HepG2 (cell line): ENCODE results near the gene MBLAC1. TPM values are rescaled to one million over a fixed set of nuclear protein-coding genes. Genes with fewer than 3 reads are reported as not detected.

Source experiments
- HHEX ChIP-seq: IDR thresholded peaks from 2 replicates; pipeline ENCODE4 v1.6.1; 2016; ENCODE audit warnings: control low read depth
- KAT2B ChIP-seq: fragments of 150-350 bp; IDR thresholded peaks from 2 replicates; pipeline ENCODE4 v1.6.1; 2014; ENCODE audit warnings: low read depth, low read length, borderline replicate concordance
- SMAD1 ChIP-seq: sonication (generic); formaldehyde crosslinking; IDR thresholded peaks from 2 replicates; pipeline ENCODE4 v1.4.0; 2020; ENCODE audit warnings: missing genetic modification reagents, low read depth, mild to moderate bottlenecking, borderline replicate concordance
- SNAPC4 ChIP-seq: sonication (generic); formaldehyde crosslinking; IDR thresholded peaks from 2 replicates; pipeline ENCODE4 v1.4.0; 2020; ENCODE audit warnings: mild to moderate bottlenecking, missing genetic modification reagents
- ZBTB20 ChIP-seq: sonication (generic); formaldehyde crosslinking; IDR thresholded peaks from 2 replicates; pipeline ENCODE4 v1.8.1; 2023; ENCODE audit warnings: missing genetic modification reagents, low read depth, mild to moderate bottlenecking, borderline replicate concordance
- ZFP36 ChIP-seq: fragments of 150-350 bp; IDR thresholded peaks from 2 replicates; pipeline ENCODE4 v1.6.1; 2018; ENCODE audit warnings: borderline replicate concordance, low read length, low read depth; ENCODE audit not compliant: partially characterized antibody
- ZNF235 ChIP-seq: sonication (generic); formaldehyde crosslinking; IDR thresholded peaks from 2 replicates; pipeline ENCODE4 v1.8.1; 2023; ENCODE audit warnings: mild to moderate bottlenecking, missing genetic modification reagents, borderline replicate concordance
- ZNF331 ChIP-seq: sonication (generic); formaldehyde crosslinking; IDR thresholded peaks from 2 replicates; pipeline ENCODE4 v1.4.0; 2020; ENCODE audit warnings: missing genetic modification reagents
- ZNF607 ChIP-seq: sonication (generic); formaldehyde crosslinking; IDR thresholded peaks from 2 replicates; pipeline ENCODE4 v1.5.1; 2020; ENCODE audit warnings: missing genetic modification reagents, mild to moderate bottlenecking, borderline replicate concordance
- ZNF839 ChIP-seq: sonication (generic); formaldehyde crosslinking; IDR thresholded peaks from 2 replicates; pipeline ENCODE4 v1.4.0; 2020; ENCODE audit warnings: missing genetic modification reagents, mild to moderate bottlenecking, borderline replicate concordance
- polyA plus RNA-seq, 8 experiments: library from polyadenylated mRNA; depleted of rRNA in 3 of 8; stranded (reverse) in 7 of 8; unstranded in 1 of 8; fragments of >200 nt; fragmentation: Illumina TruSeq in 4 of 8; extraction: Trizol in 4 of 8; gene quantifications; 2 replicates each; pipeline versions ENCODE4 v1.2.1 to v1.2.3, GENCODE V29; 2011 to 2016; ENCODE audit warnings: low read depth in 4 of 8, missing spikeins in 1 of 8, mixed read lengths in 1 of 8; ENCODE audit not compliant: insufficient read depth in 1 of 8
- total RNA-seq, 5 experiments: library from RNA; depleted of rRNA; stranded (reverse); fragments of >200 nt; fragmentation: Illumina TruSeq; extraction: Trizol; gene quantifications; 2 replicates each; pipeline ENCODE4 v1.2.3, GENCODE V29; 2016; ENCODE audit warnings: low read depth in 1 of 5
- TF ChIP-seq, protein P1 (sequence below): sonication (generic); formaldehyde crosslinking; IDR thresholded peaks from 2 replicates; pipeline ENCODE4 v1.4.0; 2020; ENCODE audit warnings: missing genetic modification reagents

The MBLAC1 gene
- total and polyA plus RNA-seq, 2 of the 13 experiments (the other 11 are each of a cell fraction or from before 2014, with no cell fraction given): 0.79 to 2.1 TPM

GRCh38 chr7:100126931-100127865, at the start of gene MBLAC1 (continued):
- no peak; the same call in 1 of the 2 replicates for TF ChIP-seq ZNF607
- TF ChIP-seq ZFP36: no peak
- peak; percentile 33; the same call in 1 of the 2 replicates for TF ChIP-seq ZNF235 (CRISPR knock-in tag)
- TF ChIP-seq ZNF331: no peak; the same call in 1 of the 2 replicates
- TF ChIP-seq HHEX (CRISPR knock-in tag): no peak
- no peak for TF ChIP-seq KAT2B
- TF ChIP-seq ZBTB20 (CRISPR knock-in tag): no peak; the same call in 1 of the 2 replicates
- TF ChIP-seq ZNF839: no peak
- TF ChIP-seq SMAD1: peak; percentile 29; the same call in 1 of the 2 replicates
- TF ChIP-seq, protein P1, sequence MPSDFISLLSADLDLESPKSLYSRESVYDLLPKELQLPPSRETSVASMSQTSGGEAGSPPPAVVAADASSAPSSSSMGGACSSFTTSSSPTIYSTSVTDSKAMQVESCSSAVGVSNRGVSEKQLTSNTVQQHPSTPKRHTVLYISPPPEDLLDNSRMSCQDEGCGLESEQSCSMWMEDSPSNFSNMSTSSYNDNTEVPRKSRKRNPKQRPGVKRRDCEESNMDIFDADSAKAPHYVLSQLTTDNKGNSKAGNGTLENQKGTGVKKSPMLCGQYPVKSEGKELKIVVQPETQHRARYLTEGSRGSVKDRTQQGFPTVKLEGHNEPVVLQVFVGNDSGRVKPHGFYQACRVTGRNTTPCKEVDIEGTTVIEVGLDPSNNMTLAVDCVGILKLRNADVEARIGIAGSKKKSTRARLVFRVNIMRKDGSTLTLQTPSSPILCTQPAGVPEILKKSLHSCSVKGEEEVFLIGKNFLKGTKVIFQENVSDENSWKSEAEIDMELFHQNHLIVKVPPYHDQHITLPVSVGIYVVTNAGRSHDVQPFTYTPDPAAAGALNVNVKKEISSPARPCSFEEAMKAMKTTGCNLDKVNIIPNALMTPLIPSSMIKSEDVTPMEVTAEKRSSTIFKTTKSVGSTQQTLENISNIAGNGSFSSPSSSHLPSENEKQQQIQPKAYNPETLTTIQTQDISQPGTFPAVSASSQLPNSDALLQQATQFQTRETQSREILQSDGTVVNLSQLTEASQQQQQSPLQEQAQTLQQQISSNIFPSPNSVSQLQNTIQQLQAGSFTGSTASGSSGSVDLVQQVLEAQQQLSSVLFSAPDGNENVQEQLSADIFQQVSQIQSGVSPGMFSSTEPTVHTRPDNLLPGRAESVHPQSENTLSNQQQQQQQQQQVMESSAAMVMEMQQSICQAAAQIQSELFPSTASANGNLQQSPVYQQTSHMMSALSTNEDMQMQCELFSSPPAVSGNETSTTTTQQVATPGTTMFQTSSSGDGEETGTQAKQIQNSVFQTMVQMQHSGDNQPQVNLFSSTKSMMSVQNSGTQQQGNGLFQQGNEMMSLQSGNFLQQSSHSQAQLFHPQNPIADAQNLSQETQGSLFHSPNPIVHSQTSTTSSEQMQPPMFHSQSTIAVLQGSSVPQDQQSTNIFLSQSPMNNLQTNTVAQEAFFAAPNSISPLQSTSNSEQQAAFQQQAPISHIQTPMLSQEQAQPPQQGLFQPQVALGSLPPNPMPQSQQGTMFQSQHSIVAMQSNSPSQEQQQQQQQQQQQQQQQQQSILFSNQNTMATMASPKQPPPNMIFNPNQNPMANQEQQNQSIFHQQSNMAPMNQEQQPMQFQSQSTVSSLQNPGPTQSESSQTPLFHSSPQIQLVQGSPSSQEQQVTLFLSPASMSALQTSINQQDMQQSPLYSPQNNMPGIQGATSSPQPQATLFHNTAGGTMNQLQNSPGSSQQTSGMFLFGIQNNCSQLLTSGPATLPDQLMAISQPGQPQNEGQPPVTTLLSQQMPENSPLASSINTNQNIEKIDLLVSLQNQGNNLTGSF (CRISPR knock-in tag): 0 out of 2 replicates have a peak, but pooled peaks have one; percentile 30
- no peak for TF ChIP-seq SNAPC4 (CRISPR knock-in tag)
